ENCODE results near the gene SGMS2.
"Not testable (repeated sequence)": the region's sequence is repeated elsewhere in the genome, so short reads cannot be mapped to it uniquely, and the experiment has no call there.

SGMS2 gene

GRCh38 chr4:107893171-107894137, 68.7 kb downstream of the SGMS2 start:
- Histone ChIP-seq H3K9me3 (ENCODE audit: low read length) (peaks cover 1% of the 10 kb centered on the region), H3K27me3 (ENCODE audit: insufficient read depth, low read length) (no peaks in the 10 kb centered on the region), H2AFZ (ENCODE audit: low read depth, low read length) (no peak overlapping the region), H3K4me3 (ENCODE audit: low read length) (no peak overlapping the region), H3K4me1 (ENCODE audit: insufficient read depth, low read length) (peaks cover 4% of the 10 kb centered on the region), H3K36me3 (ENCODE audit: insufficient read depth, low read length) (no peaks in the 10 kb centered on the region)

GRCh38 chr4:107894138-107894603, 69.4 kb downstream of the SGMS2 start:
- no peaks in the 10 kb centered on the region for H3K27me3 ChIP-seq (ENCODE audit: insufficient read depth, low read length)
- H3K9me3 ChIP-seq (ENCODE audit: low read length), result no peaks in the 10 kb centered on the region
- no peak overlapping the region for H3K4me3 ChIP-seq (ENCODE audit: low read length)
- H3K4me1 ChIP-seq (ENCODE audit: insufficient read depth, low read length), result peaks cover 4% of the 10 kb centered on the region
- no peak overlapping the region for H2AFZ ChIP-seq (ENCODE audit: low read depth, low read length)
- no peaks in the 10 kb centered on the region for H3K36me3 ChIP-seq (ENCODE audit: insufficient read depth, low read length)

- H3K27me3 ChIP-seq (ENCODE audit: insufficient read depth, low read length), result no peaks in the 10 kb centered on the region
- H3K4me3 ChIP-seq (ENCODE audit: low read length), result no peak overlapping the region
- H2AFZ ChIP-seq (ENCODE audit: low read depth, low read length), result no peak overlapping the region
- H3K9me3 ChIP-seq (ENCODE audit: low read length), result no peaks in the 10 kb centered on the region
- H3K4me1 ChIP-seq (ENCODE audit: insufficient read depth, low read length), result no peaks in the 10 kb centered on the region
- H3K36me3 ChIP-seq (ENCODE audit: insufficient read depth, low read length), result no peaks in the 10 kb centered on the region
Observed at GRCh38 chr4:107896158-107896645, 71.5 kb downstream of the SGMS2 start.

- no peaks in the 10 kb centered on the region for H3K9me3 ChIP-seq (ENCODE audit: low read length)
- H3K4me1 ChIP-seq (ENCODE audit: insufficient read depth, low read length), result no peaks in the 10 kb centered on the region
- no peaks in the 10 kb centered on the region for H3K27me3 ChIP-seq (ENCODE audit: insufficient read depth, low read length)
- no peak overlapping the region for H3K4me3 ChIP-seq (ENCODE audit: low read length)
- no peaks in the 10 kb centered on the region for H3K36me3 ChIP-seq (ENCODE audit: insufficient read depth, low read length)
- H2AFZ ChIP-seq (ENCODE audit: low read depth, low read length), result no peak overlapping the region
Observed at GRCh38 chr4:107896646-107897045, 71.9 kb downstream of the SGMS2 start.

- Histone ChIP-seq H3K27me3 (ENCODE audit: insufficient read depth, low read length) (no peaks in the 10 kb centered on the region), H2AFZ (ENCODE audit: low read depth, low read length) (no peak overlapping the region), H3K36me3 (ENCODE audit: insufficient read depth, low read length) (no peaks in the 10 kb centered on the region), H3K4me3 (ENCODE audit: low read length) (no peak overlapping the region), H3K9me3 (ENCODE audit: low read length) (no peaks in the 10 kb centered on the region), H3K4me1 (ENCODE audit: insufficient read depth, low read length) (no peaks in the 10 kb centered on the region)
Observed at GRCh38 chr4:107897823-107898222, 73.1 kb downstream of the SGMS2 start.

- Histone ChIP-seq H2AFZ (ENCODE audit: low read depth, low read length) (no peak overlapping the region), H3K27me3 (ENCODE audit: insufficient read depth, low read length) (no peaks in the 10 kb centered on the region), H3K4me3 (ENCODE audit: low read length) (no peak overlapping the region)
Observed at GRCh38 chr4:107900067-107900466, 75.3 kb downstream of the SGMS2 start.

GRCh38 chr4:107900508-107900907, 75.8 kb downstream of the SGMS2 start:
- no peaks in the 10 kb centered on the region for H3K9me3 ChIP-seq (ENCODE audit: low read length)
- no peak overlapping the region for H3K4me3 ChIP-seq (ENCODE audit: low read length)
- no peaks in the 10 kb centered on the region for H3K4me1 ChIP-seq (ENCODE audit: insufficient read depth, low read length)

More at GRCh38 chr4:107900067-107900466, 75.3 kb downstream of the SGMS2 start:
- no peaks in the 10 kb centered on the region for H3K9me3 ChIP-seq (ENCODE audit: low read length)
- H3K4me1 ChIP-seq (ENCODE audit: insufficient read depth, low read length), result no peaks in the 10 kb centered on the region
- no peaks in the 10 kb centered on the region for H3K36me3 ChIP-seq (ENCODE audit: insufficient read depth, low read length)

GRCh38 chr4:107901213-107901934, 76.6 kb downstream of the SGMS2 start:
- Histone ChIP-seq H3K27me3 (ENCODE audit: insufficient read depth, low read length) (no peaks in the 10 kb centered on the region), H2AFZ (ENCODE audit: low read depth, low read length) (no peak overlapping the region), H3K4me3 (ENCODE audit: low read length) (no peak overlapping the region), H3K9me3 (ENCODE audit: low read length) (no peaks in the 10 kb centered on the region), H3K4me1 (ENCODE audit: insufficient read depth, low read length) (no peaks in the 10 kb centered on the region), H3K36me3 (ENCODE audit: insufficient read depth, low read length) (no peaks in the 10 kb centered on the region)

More at GRCh38 chr4:107900508-107900907, 75.8 kb downstream of the SGMS2 start:
- H2AFZ ChIP-seq (ENCODE audit: low read depth, low read length), result no peak overlapping the region
- H3K27me3 ChIP-seq (ENCODE audit: insufficient read depth, low read length), result no peaks in the 10 kb centered on the region
- H3K36me3 ChIP-seq (ENCODE audit: insufficient read depth, low read length), result no peaks in the 10 kb centered on the region

- H3K36me3 ChIP-seq (ENCODE audit: insufficient read depth, low read length), result no peaks in the 10 kb centered on the region
Observed at GRCh38 chr4:107902715-107903114, 78.0 kb downstream of the SGMS2 start.

GRCh38 chr4:107905082-107905481, 80.3 kb downstream of the SGMS2 start:
- not testable (repeated sequence) for H3K4me1 ChIP-seq (ENCODE audit: insufficient read depth, low read length); H3K27me3 ChIP-seq (ENCODE audit: insufficient read depth, low read length); H2AFZ ChIP-seq (ENCODE audit: low read depth, low read length); H3K36me3 ChIP-seq (ENCODE audit: insufficient read depth, low read length); H3K4me3 ChIP-seq (ENCODE audit: low read length); H3K9me3 ChIP-seq (ENCODE audit: low read length)

More at GRCh38 chr4:107902715-107903114, 78.0 kb downstream of the SGMS2 start:
- H3K9me3 ChIP-seq (ENCODE audit: low read length), result no peaks in the 10 kb centered on the region
- no peak overlapping the region for H2AFZ ChIP-seq (ENCODE audit: low read depth, low read length)
- no peaks in the 10 kb centered on the region for H3K27me3 ChIP-seq (ENCODE audit: insufficient read depth, low read length)
- no peak overlapping the region for H3K4me3 ChIP-seq (ENCODE audit: low read length)
- no peaks in the 10 kb centered on the region for H3K4me1 ChIP-seq (ENCODE audit: insufficient read depth, low read length)

GRCh38 chr4:107906458-107907100, 81.8 kb downstream of the SGMS2 start:
- no peak overlapping the region for H3K4me3 ChIP-seq (ENCODE audit: low read length)
- H3K27me3 ChIP-seq (ENCODE audit: insufficient read depth, low read length), result no peaks in the 10 kb centered on the region
- H3K9me3 ChIP-seq (ENCODE audit: low read length), result no peaks in the 10 kb centered on the region
- H3K4me1 ChIP-seq (ENCODE audit: insufficient read depth, low read length), result no peaks in the 10 kb centered on the region
- no peaks in the 10 kb centered on the region for H3K36me3 ChIP-seq (ENCODE audit: insufficient read depth, low read length)
- no peak overlapping the region for H2AFZ ChIP-seq (ENCODE audit: low read depth, low read length)

- Histone ChIP-seq H3K9me3 (ENCODE audit: low read length) (no peaks in the 10 kb centered on the region), H3K27me3 (ENCODE audit: insufficient read depth, low read length) (no peaks in the 10 kb centered on the region), H3K4me1 (ENCODE audit: insufficient read depth, low read length) (no peaks in the 10 kb centered on the region), H3K36me3 (ENCODE audit: insufficient read depth, low read length) (no peaks in the 10 kb centered on the region), H3K4me3 (ENCODE audit: low read length) (no peak overlapping the region), H2AFZ (ENCODE audit: low read depth, low read length) (no peak overlapping the region)
Observed at GRCh38 chr4:107908377-107908776, 83.6 kb downstream of the SGMS2 start.

Data from neuron (in vitro differentiated cells).